Ovary (tissue), 9 donors: ENCODE results near the gene GAREM1. TPM values are rescaled to one million over a fixed set of nuclear protein-coding genes. Genes with fewer than 3 reads are reported as not detected.

Experiments
- DNase-seq, 5 donors: peaks; one replicate each; pipeline ENCODE4 v3.0.0-alpha.2; 2019 to 2020
- H3K27ac ChIP-seq, 2 donors: fragments of 200-600 bp; one replicate each; pipeline versions ENCODE4 v1.5.1 to v1.8.0; 2019 to 2022
- H3K27me3 ChIP-seq: fragments of 200-600 bp; one replicate; pipeline ENCODE4 v1.8.0; 2022
- H3K36me3 ChIP-seq: fragments of 200-600 bp; sonication (generic); one replicate; pipeline ENCODE4 v1.5.1; 2019
- H3K4me1 ChIP-seq: one replicate; pipeline ENCODE4 v1.8.1; 2013; ENCODE audit warnings: mild to moderate bottlenecking, moderate library complexity; ENCODE audit not compliant: insufficient read depth
- H3K4me3 ChIP-seq: fragments of 200-600 bp; sonication (generic); one replicate; pipeline ENCODE4 v1.5.1; 2017
- H3K9me3 ChIP-seq, 2 donors: fragments of 200-600 bp in 1 of 2; sonication (generic) in 1 of 2; one replicate each; pipeline versions ENCODE4 v1.5.1 to v1.8.1; 2013 to 2019; ENCODE audit warnings: mild to moderate bottlenecking in 1 of 2, moderate library complexity in 1 of 2
- EP300 ChIP-seq: sonication (generic); formaldehyde crosslinking; IDR thresholded peaks from one replicate; pipeline ENCODE4 v1.6.1; 2017; ENCODE audit warnings: antibody characterized with exemption
- POLR2A ChIP-seq: fragments of 450-650 bp; IDR thresholded peaks from one replicate; pipeline ENCODE4 v1.6.1; 2017; ENCODE audit warnings: antibody characterized with exemption, mild to moderate bottlenecking, moderate library complexity
- WGBS, 3 donors: extraction: QIAGEN DNeasy Blood & Tissue Kit in 1 of 3; methylation state at CpG; one replicate each; pipeline versions ENCODE4 v1.1.5 to v1.1.7; 2013 to 2017; 5-methylcytosine and 5-hydroxymethylcytosine counted together
- intact Hi-C, 4 donors: fragments of 100-400 bp; cut with DNase I; formaldehyde crosslinking; loops; one replicate each; pipeline versions ENCODE4 v1.11.0 to v1.15.1; 2022 to 2023
- polyA plus RNA-seq, 2 donors: library from polyadenylated mRNA; stranded (reverse); fragments of 200-250 nt in 1 of 2; fragments of 350-450 nt in 1 of 2; fragmentation: Illumina TruSeq in 1 of 2; extraction: RNeasy Lipid Tissue Mini Kit (QIAGEN cat#74804) in 1 of 2; gene quantifications; one replicate each; pipeline ENCODE4 v1.2.3, GENCODE V29; 2013 to 2014
- total RNA-seq, 7 donors: library from RNA; depleted of rRNA in 2 of 7; stranded (reverse); fragments of >200 nt in 2 of 7; fragmentation: NEBNext Ultra II Directional in 3 of 7; extraction: Animal tissue kit (Norgen Biotek cat#: 25700) in 3 of 7; gene quantifications; one replicate each; pipeline versions ENCODE4 v1.1.0 to v1.2.4, GENCODE V29; 2016 to 2023
- TF ChIP-seq, protein P1 (sequence below), 3 donors: fragments of 450-650 bp in 2 of 3; fragments of 200-600 bp in 1 of 3; IDR thresholded peaks; one replicate each; pipeline versions ENCODE4 v1.5.1 to v1.8.0; 2016 to 2022; ENCODE audit warnings: antibody characterized with exemption in 3 of 3, mild to moderate bottlenecking in 1 of 3
- donor health status: DM: no; HTN: no; CAD: no; lungs with moderate emphysema.
- donor health status: DM: no; HTN: no; CAD: no.
- donor health status: Bipolar disorder and iron deficiency.
- donor health status: DM: yes; HTN: yes; CAD: no.
- donor health status: DM: no; HTN: no; CAD: no.
- donor health status: DM: yes; HTN: yes; CAD: no.

GAREM1 gene
- total and polyA plus RNA-seq, 9 donors, result 2.7 to 15.2 (median 7.1) TPM

DNA sequence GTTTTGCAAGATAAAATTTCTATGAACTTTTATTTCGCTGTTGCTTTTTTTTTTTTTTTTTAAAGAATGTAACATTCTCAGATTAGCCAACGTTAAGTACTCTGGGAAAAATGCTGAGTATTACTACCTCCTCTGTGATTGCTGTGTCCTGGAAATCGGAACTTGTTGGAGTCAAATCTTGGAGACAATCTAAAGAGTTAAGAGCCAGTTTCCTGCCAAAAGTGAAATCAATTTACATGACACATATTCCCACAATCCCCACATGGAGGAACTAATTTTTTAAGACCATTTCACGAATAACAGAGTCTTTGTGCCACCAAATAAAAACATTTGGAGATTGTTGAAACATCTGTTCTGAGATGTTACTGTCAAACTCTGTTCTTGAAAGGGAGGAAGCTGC lies 153.0 kb downstream of the GAREM1 start:
- Histone ChIP-seq H3K9me3 (no peaks in the 10 kb centered on the region), H3K27ac (no peak overlapping the region), H3K4me1 (peaks cover 11% of the 10 kb centered on the region), H3K4me3 (no peak overlapping the region), H3K36me3 (no peaks in the 10 kb centered on the region), H3K27me3 (no peaks in the 10 kb centered on the region)
- TF ChIP-seq POLR2A (no peak), EP300 (no peak)
- TF ChIP-seq, protein P1, sequence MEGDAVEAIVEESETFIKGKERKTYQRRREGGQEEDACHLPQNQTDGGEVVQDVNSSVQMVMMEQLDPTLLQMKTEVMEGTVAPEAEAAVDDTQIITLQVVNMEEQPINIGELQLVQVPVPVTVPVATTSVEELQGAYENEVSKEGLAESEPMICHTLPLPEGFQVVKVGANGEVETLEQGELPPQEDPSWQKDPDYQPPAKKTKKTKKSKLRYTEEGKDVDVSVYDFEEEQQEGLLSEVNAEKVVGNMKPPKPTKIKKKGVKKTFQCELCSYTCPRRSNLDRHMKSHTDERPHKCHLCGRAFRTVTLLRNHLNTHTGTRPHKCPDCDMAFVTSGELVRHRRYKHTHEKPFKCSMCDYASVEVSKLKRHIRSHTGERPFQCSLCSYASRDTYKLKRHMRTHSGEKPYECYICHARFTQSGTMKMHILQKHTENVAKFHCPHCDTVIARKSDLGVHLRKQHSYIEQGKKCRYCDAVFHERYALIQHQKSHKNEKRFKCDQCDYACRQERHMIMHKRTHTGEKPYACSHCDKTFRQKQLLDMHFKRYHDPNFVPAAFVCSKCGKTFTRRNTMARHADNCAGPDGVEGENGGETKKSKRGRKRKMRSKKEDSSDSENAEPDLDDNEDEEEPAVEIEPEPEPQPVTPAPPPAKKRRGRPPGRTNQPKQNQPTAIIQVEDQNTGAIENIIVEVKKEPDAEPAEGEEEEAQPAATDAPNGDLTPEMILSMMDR (IDR thresholded peaks at IDR 0.05), result no peak
- intact Hi-C loops, result no loop called here
- WGBS, 3 donors, result 8 to 12% (median 9%) methylated on average over 4 of the region's 4 CpGs
- DNase-seq, result no peak

DNA sequence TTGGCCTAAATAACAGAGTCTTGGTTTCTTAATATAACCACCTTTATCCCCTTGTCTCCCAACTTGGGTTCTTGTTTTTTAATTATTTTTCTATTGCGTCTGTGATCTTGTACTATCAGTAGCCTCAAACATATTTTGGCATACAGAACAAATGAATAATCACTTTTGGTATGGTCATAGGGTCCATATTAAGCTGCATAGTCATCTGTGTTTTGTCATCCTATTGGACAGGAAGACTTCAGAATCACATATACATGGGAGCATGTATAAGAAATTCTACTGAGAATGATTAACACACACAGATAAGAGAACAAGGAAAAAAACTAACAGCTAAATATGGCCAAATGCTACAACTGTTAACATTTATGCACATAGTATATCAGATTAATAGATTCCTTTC lies 154.8 kb downstream of the GAREM1 start:
- H3K27me3 ChIP-seq, result no peaks in the 10 kb centered on the region
- WGBS, 3 donors, result 18 to 61% (median 48%) methylated on average over 1 of the region's 1 CpG
- H3K27ac ChIP-seq, result no peak overlapping the region
- H3K4me3 ChIP-seq, result no peak overlapping the region
- DNase-seq, result no peak
- H3K4me1 ChIP-seq, result peaks cover 8% of the 10 kb centered on the region
- intact Hi-C loops, result no loop called here
- no peaks in the 10 kb centered on the region for H3K36me3 ChIP-seq
- TF ChIP-seq EP300, result no peak
- TF ChIP-seq POLR2A, result no peak
- TF ChIP-seq, protein P1 (IDR thresholded peaks at IDR 0.05), result no peak
- no peaks in the 10 kb centered on the region for H3K9me3 ChIP-seq

DNA sequence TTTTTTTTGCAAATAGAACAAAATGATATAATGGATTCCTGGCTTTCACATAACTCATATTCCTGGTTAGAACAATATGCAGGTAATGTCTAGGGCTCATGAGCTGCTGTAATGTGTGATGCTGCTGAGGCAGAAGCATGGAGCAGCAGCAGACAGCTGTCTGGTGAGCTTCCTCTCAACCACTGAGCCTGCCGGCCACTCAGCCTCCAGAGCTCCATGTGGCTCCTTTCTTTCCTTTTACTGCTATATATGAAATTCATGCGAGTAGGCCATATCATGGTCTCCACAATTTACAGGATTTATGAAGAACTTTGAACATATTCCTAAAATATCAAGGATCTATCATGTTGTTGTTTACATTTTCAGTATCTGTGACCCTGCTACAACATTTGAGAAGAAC lies 159.9 kb downstream of the GAREM1 start:
- Histone ChIP-seq H3K4me1 (peaks cover 3% of the 10 kb centered on the region), H3K27me3 (no peaks in the 10 kb centered on the region), H3K4me3 (no peak overlapping the region), H3K36me3 (no peaks in the 10 kb centered on the region), H3K9me3 (no peaks in the 10 kb centered on the region), H3K27ac (no peak overlapping the region)
- intact Hi-C loops, result no loop called here
- WGBS, 3 donors, result 71 to 87% (median 77%) methylated on average over 2 of the region's 2 CpGs
- no peak for DNase-seq
- TF ChIP-seq, protein P1 (IDR thresholded peaks at IDR 0.05), result no peak
- TF ChIP-seq EP300, result no peak
- TF ChIP-seq POLR2A, result no peak

DNA sequence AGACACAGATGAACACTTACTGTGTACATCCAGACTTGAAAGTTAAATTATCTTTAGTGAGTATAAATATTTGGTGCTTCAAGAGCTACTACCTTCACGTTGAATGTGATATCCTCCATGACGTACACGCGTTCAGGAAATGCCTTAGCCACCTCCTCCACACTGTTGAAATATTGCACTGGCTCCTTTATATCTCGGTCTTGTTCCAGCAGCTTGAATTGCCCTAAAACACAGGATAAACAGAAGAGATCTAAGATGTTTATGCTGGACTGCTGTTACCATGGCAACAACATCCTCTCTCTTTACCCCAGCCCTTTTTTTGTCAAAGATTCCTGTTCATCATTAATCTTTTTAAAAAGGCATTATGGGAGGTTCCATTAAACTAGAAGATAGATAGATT lies 160.6 kb downstream of the GAREM1 start:
- intact Hi-C loops, result no loop called here
- Histone ChIP-seq H3K4me3 (no peak overlapping the region), H3K27me3 (no peaks in the 10 kb centered on the region), H3K36me3 (no peaks in the 10 kb centered on the region), H3K4me1 (peaks cover 5% of the 10 kb centered on the region), H3K9me3 (no peaks in the 10 kb centered on the region), H3K27ac (no peak overlapping the region)
- WGBS, 3 donors, result 2 to 5% (median 2%) methylated on average over 5 of the region's 5 CpGs
- peak in 1 of 5 donors; percentile 54 for DNase-seq
- TF ChIP-seq POLR2A (no peak), EP300 (no peak)
- TF ChIP-seq, protein P1 (IDR thresholded peaks at IDR 0.05), result no peak
